Caki2 (cell line): Measurements from ENCODE around the gene KCNG3. TPM values are rescaled to one million over a fixed set of nuclear protein-coding genes. Genes with fewer than 3 reads are reported as not detected.

Experiments used
- DNase-seq: peaks from one replicate; pipeline ENCODE4 v3.0.0-alpha.2; 2015; ENCODE audit warnings: low read depth
- in situ Hi-C: cut with HindIII; loops from 2 replicates; pipeline ENCODE4 v1.10.0; 2016; ENCODE audit warnings: low sequenced_read_pairs, low pct_unique_long_range_greater_than_20kb, mixed read lengths
- total RNA-seq: library from RNA; depleted of rRNA; stranded (reverse); fragments of >200 nt; shearing (Covaris generic); gene quantifications from 2 replicates; pipeline ENCODE4 v1.2.3, GENCODE V29; 2014; ENCODE audit warnings: low replicate concordance; rRNA removed

The KCNG3 gene
- total RNA-seq, 1 experiment from 2014 or later = 0.51 TPM

DNA sequence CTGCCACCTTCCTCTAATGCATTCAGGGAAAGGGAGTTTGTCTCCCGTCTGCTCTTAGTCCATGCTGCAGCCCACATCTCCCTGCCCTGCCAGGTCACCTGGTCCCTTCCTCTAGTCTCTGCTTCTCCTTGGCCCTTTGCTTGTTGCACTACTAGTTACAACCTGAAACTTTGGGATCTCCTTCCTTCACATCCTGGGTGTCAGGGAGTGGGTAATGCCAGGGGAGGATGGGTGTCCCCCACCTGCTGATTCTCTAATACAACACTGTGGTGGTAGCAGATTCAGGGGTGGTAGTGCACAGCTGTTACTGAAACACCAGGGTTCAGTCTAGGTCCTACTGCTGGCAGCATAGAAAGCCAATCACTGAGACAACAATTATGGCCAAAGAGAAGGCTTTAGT is 101.6 kb downstream of the KCNG3 start:
- in situ Hi-C loops = no loop called here
- DNase-seq = no peak

Other genes starting within 250 kb of the KCNG3 start
- 202 and 216 TPM in 2 replicates for gene COX7A2L, start 132.8 kb downstream of the KCNG3 start, total RNA-seq
- 31.2 and 31.6 TPM in 2 replicates for gene MTA3, start 74.7 kb upstream of the KCNG3 start, total RNA-seq